ENCODE measurements around the gene OR52E6. TPM values are rescaled to one million over a fixed set of nuclear protein-coding genes. Genes with fewer than 3 reads are reported as not detected.

Gene OR52E6
- polyA plus RNA-seq (ENCODE audit: insufficient read length in 4 of 4): not detected

DNA sequence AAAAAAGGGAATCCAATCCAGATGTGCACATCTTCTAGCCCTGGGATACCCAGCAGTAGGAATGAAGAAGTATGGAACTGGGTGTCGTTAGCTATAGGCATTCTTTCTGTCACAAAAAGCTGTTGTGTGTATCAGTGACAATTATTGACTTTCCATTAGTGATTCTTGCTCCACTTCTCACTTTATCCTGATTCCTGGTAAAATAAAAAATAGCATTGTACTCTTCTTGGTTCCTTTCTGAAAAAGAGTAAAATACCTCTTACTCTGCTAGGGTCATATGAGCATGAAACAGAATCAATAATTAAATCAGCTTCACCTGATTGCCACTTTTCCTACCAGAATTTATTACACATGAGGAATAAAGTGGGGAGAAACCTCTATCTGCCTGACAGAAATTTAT, at the start of gene OR52E6:
Gene OR52E6 (minus strand): TSS at position 101 of the 400 bp plus-strand sequence. CDS start 0 bp downstream, at position 101.
- DNase-seq (ENCODE audit: low read depth in 4 of 4, low spot score in 3 of 4): no peak

DNA sequence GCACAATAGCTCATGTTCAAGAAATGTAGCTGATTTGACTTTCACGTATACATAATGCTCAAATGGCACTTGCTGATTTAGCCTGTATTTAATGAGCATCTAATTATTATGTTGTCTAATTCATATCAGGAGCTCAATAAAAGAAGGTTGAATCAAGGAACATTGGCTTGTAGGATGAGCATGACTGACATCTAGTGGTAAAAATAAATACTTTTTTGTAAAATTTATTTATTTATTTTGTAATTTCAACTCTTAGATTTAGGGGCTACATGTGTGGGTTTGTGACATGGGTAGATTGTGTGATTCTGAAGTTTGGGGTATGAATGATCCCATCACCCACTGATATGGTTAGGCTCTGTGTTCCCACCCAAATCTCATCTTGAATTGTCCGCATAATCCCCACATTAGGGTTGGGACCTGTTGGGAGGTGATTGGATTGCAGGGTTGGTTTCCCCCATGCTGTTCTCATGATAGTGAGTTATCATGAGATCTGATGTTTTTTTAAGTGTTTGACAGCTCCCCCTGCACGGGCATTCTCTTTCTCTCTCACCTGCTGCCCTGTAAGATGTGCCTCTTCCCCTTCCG, 49.6 kb upstream of the OR52E6 start:
- DNase-seq (ENCODE audit: low read depth in 4 of 4, low spot score in 3 of 4): no peak

DNA sequence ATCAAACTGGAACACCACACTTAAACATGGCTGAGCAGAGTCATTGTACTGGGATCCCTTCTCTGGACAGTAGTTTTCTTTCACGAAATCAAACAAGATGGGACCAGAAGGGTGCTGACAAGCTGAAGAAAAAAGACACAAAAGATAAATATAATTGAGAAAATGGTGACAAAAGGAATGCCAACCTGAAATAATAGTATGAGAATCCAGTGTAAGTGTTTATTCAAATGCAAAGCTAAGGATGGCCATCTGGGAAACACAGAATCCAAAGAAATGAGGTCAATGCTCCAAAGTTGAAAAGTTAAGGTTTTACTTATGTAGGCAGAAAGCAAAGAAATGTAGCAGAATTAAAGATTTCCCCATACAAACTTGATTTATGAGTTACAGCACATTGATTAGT, 46.0 kb upstream of the OR52E6 start:
- DNase-seq (ENCODE audit: low read depth in 4 of 4, low spot score in 3 of 4): no peak

DNA sequence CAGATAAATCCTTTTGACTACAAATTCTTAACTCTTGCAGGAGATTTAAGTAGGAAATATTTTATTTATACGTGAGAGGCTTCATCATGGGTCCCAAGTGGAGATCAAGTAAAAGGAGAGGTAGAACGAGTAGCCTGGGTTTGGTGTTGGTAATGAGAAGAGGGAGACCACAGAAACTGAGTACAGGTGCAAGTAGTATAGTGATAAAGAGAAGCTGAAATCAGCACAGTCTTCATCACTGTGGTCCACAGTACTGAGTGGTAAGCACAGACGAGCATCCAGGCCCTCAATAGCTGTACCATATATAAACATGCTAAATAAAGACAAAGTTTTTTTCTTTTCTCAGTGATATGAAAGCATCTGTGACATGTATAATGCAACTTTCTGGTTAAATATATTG, 45.5 kb upstream of the OR52E6 start:
- no peak for DNase-seq (ENCODE audit: low read depth in 4 of 4, low spot score in 3 of 4)

DNA sequence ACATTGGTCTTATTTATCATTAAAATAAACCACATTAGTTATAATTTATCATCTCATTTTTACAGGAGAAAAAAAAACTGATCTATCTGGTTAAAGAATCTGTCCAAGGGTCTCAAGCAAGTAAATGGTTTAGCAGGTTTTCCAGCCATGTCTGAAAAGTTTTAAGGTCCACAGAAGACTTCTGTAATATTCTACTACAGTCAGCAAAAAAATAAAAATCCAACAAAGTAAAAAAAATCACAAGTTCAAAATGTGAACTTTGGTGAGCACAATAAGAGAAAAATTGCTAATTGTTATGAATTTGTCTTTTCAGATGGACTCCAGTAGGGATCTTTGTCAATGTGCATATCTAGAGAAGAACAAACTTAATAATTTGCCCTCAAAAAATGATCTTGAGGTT, 40.1 kb upstream of the OR52E6 start:
- DNase-seq (ENCODE audit: low read depth in 4 of 4, low spot score in 3 of 4): no peak

DNA sequence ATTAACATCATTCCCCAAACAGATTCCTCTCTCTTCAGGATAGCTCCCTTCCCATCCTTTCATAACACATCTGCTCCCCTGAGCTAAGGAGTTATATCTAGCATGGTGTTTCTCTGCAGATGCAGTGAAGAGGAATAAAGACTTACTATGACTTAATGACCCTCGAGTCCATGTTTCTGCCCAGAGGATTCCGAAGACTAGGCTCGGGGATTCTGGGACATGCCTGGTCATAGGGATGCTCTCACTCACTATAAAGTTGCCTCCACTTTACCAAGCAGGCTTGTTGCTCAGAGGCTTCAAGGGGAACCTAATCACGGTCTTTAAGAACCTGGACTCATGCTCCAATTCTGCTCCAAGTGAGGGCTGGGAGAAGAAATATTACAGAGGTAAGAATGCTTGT, 38.6 kb upstream of the OR52E6 start, which contains the start of gene OR52E4:
Gene OR52E4 (plus strand): TSS at position 301 of the 400 bp plus-strand sequence. CDS start 3,664 bp downstream, outside the sequence.
- DNase-seq (ENCODE audit: low read depth in 4 of 4, low spot score in 3 of 4): no peak

DNA sequence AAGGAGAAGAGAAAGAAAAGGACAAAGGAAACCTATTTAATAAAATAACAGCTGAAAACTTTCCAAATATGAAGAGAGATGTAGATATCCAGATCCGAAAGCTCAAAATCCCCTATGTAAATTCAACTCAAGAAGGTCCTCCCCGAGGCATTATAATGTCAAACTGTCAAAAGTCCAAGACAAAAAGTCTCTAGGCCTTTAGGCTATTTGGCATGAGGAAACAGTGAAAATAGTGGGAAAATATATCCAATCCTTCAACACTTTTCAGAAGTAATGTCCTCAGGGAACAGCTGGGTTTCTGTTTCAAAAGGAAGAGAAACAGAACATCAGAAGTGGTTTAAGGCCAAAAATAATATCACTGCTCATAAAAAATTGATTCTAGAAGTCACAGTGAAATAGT, 36.9 kb upstream of the OR52E6 start:
- DNase-seq (ENCODE audit: low read depth in 4 of 4, low spot score in 3 of 4): no peak

DNA sequence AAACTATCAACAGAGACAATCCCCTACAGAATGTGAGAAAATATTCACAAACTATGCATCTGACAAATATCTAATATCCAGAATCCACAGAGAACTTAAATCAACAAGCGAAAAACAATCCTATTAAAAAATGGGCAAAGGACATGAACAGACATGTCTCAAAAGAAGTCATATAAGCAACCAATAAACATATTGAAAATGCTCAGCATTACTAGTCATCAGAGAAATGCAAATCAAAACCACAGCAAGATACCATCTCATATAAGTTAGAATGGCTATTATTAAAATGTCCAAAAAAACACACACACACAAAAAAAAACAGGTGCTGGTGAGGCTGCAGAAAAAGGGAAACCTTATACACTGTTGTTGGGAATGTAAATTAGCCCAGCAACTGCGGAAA, 24.1 kb upstream of the OR52E6 start:
- DNase-seq (ENCODE audit: low read depth in 4 of 4, low spot score in 3 of 4): no peak

DNA sequence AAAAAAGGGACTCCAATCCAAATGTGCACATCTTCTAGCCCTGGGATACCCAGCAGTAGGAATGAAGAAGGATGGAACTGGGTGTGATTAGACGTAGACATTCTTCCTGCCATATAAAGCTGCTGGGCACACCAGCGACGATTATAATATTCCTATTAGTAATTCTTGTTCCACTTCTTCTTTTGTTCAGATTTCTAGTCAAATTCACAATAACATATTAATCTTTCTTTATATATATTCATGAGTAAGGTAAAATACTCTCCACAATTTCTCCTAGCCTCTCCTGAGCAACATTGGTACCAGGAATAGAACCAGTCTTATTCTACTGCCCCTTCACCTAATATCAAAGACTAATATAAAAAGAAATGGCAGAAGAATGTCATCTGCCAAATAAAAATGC, 15.9 kb upstream of the OR52E6 start, which contains the start of gene OR52E8:
Gene OR52E8 (minus strand): TSS at position 101 of the 400 bp plus-strand sequence. CDS start 0 bp downstream, at position 101.
- no peak for DNase-seq (ENCODE audit: low read depth in 4 of 4, low spot score in 3 of 4)

DNA sequence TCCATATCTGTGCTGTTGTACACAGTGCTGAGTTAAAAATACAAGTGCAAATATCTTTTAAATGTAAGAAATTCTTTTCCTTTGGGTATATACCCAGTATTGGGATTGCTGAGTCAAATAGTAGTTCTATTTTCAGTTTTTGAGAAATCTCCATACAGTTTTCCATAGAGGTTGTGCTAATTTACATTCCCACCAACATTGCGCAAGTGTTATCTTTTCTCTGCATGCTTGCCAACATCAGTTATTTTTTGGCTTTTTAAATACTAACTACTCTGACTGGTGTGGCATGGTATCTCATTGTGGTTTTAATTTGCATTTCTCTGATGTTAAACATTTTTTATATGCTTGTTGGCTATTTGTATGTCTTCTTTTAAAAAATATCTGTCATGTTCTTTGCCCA, 9.3 kb upstream of the OR52E6 start:
- no peak for DNase-seq (ENCODE audit: low read depth in 4 of 4, low spot score in 3 of 4)

DNA sequence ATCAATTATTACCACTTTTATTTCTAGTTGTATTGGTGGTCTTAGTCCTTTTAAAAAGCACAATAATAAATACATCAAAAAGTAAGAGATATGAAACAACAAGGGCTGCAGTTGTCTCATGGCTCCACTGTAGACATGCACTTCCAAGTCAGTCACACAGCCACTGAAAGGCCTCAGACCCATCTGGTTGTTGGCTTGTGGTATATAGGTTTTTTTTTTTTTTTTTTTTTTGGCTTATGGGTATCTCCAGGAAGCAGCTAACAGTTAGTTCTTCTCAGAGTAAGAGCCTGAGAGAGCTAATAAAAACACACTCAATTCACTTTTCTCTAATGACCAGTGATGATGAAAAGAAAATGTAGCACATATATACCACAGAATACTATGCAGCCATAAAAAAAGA, 6.0 kb upstream of the OR52E6 start:
- DNase-seq (ENCODE audit: low read depth in 4 of 4, low spot score in 3 of 4): no peak

DNA sequence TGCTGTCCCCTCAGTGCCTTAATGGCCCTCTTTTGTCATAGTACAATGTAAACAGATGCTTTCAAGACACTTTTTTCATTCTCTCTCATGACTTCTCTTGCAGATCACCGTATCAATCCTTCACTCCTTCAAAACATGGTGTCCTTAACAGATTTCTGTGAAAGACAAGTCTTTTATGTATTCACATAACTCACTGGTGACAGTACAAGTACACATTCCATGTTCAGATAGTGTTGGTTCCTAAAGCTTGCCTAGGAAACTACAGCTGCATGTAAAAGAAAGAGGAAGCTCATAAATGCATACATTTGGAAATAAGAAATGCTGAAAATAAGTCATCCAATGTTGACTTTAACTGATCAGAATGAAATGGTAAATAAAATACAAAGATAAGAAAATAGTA, 5.0 kb upstream of the OR52E6 start:
- no peak for DNase-seq (ENCODE audit: low read depth in 4 of 4, low spot score in 3 of 4)

DNA sequence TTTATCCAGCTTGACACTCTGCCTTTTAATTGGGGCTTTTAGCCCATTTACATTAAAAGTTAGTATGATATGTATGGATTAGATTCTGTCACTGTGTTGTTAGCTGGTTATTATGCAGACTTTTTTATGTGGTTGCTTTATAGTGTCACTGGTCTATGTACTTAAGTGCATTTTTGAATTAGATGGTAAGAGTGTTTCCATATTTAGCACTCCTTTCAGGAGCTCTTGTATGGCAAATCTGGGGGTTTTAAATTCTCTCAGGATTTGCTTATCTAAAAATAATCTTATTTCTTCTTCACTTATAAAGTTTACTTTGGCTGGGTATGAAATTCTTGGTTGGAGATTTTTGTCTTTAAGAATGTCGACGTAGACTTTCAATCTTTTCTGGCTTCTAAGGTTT, 4.0 kb downstream of the OR52E6 start:
- DNase-seq (ENCODE audit: low read depth in 4 of 4, low spot score in 3 of 4): no peak

DNA sequence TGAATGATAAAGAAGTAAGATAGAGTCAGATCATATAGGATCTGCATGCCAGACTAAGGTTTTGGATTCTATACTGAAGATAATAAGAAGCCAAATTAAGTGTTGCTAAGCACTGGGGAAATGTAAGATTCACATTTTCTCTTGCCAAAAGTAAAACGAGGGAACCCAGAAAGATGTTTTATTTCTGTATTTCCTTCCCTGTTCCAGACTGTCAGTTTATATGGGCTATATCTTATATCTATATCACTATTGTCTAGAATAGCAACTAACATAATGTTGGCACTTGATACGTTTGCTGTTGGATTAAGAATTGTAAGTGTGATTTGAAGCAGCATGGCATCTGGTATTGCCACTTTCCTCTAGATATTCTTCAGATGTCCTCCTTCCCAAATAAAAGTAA, 8.3 kb downstream of the OR52E6 start:
- DNase-seq (ENCODE audit: low read depth in 4 of 4, low spot score in 3 of 4): no peak

DNA sequence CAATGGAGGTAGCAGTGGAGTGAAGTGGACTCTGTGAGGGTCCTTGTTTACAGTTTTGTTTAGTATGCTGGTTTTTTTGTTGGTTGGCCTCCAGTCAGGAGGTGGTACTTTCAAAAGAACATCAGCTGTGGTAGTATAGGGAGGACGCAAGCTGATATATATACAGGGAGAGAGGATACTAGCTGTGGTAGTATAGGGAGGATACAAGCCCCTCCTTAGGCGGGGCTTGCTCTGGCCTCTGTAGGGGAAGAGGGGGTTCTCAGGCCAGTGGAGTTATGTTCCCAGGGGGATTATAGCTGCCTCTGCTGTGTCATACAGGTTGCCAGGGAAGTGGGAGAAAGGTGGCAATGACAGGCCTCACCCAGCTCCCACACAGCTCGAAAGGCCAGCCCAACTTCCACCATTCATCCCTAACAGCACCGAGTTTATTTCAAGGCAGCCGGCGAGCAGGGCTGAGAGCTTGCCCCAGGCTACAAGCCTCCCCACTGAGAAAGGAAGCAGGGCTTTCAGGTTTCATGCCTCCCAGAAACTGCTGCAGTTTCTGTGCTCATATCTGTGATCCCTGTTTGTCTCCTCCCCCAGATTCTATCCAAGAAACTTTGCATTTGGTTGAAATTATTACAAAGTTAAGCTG, 10.4 kb downstream of the OR52E6 start:
- DNase-seq (ENCODE audit: low read depth in 4 of 4, low spot score in 3 of 4): no peak

DNA sequence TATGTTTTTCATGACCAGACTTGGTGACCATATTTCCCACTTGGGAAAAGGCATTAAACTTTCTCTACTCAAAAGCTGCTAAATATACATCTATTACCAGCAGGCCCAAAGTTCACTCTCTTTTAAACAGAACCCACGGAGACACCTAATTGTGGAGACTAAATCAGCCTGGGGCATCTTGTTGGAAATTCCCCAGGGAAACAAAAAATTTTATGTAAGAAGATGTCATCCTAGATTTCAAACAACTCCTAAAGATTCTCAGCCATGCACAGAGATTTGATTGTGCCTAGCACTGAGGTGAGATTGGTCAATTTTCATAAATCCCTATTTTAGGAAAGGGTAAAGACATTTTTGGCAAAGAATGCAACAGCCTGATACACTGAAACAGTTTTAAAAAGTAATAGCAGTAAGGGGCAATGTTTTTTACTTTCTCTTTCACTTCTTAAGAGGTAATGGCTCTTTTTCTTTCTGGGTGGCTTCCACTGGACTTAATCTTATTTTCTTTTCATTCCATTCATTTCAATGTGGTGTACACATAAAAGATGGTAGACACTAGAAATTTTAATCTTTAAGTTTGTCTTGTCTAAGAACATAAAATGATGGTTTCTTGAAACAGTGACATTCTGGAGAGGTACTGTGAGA, 23.3 kb downstream of the OR52E6 start:
- DNase-seq (ENCODE audit: low read depth in 4 of 4, low spot score in 3 of 4): no peak

DNA sequence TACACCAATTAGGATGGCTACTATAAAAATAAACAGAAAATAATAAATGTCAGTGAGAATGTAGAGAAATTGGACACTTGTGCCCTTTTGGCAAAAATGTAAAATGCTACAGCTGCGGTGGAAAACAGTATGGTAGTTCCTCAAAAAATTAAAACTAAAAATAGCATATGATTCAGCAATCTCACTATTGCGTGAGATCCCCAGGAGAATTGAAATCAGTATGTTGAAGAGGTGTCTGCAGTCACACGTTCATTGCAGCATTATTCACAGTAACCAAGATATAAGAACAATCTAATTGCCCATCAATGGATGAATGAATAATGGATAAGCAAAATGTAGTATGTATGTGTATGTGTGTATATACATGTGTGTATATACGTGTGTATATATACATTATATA, 26.2 kb downstream of the OR52E6 start:
- no peak for DNase-seq (ENCODE audit: low read depth in 4 of 4, low spot score in 3 of 4)

DNA sequence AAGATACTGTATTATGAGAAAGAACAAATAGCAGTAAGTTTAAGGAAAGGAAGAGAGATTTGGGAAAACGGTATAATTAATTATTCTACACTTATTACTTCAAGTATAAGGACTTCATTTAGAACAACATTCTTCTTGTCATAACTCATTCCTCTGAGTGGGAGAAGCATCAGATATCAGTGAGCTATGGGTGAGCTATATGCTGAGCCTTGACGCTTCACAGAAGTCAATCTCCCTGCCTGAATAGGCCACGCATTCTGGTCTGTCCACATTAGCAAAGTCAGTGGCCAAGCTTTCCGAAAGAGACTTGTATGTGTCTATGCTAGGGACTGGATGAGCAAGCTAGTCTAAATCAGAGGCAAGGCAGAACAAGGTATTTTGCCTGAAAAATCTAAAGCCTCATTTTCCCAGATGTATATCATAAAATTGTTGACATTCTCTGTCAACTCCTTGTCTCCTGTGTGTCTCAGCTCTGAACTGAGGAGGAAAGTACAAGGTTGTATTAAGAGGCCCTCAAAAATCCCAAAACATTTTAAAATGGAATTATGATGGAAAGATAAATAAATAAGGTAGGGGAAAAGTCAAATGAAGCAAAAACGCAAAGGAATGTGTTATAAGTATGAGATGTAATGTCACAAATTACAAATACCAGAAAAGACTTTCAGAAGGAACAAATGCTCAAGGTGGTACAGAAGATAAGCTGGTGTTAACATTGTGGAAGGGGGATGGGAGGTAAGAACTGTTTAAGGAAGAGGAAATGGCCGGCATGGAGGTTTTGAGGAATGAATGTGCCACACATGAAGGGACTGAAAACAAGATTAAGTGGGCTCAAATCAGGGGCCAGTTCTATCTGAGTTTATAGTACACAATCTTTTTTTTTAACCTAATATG, 31.5 kb downstream of the OR52E6 start:
- DNase-seq (ENCODE audit: low read depth in 4 of 4, low spot score in 3 of 4): no peak

DNA sequence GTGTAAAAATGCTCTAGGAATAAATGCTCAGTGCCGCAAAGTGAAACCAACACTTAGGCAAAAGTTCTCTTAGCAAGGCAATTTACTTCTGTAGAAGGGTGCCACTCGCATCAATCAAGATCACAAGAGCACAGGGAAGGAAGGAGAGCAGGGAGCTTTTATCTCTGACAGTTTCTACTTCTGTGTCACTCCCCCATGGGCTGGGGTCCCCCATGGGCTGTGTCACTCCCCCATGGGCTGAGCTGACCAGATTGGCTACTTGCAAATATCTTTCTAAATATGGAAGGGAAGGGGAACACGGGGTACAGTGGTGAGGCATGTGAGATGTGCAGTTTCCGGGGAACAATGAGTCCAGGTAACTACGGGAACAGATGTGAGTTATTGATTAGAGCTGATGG, 32.6 kb downstream of the OR52E6 start:
- no peak for DNase-seq (ENCODE audit: low read depth in 4 of 4, low spot score in 3 of 4)

DNA sequence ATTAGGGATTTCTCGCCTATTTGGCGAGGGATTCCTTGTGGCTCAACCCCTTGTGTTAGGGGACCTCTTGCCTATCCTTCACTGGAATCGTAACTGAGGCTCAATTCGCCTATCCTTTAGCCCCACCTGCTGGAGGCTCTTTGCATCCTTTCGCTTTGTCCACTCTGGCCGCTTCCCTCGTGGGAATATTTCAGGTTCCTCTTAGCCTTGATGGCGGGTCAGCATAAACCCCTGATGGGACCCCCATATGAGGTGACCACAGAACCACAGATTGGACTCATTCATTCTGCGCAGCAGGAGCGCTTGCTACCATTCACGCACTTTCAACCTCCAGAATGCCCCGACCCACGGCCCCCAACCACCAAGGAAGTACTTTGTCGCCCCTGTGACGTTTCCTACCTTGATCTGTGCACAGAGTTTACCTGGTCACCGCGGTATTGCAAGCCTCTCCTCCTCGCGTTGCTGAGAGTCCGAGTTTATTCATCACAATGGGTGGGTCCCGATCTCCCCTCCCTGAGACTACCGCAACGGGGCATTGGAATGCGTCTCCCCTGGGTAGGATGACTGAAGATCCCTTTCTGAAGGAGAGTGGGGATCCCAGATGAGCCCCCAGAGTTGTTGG, 33.1 kb downstream of the OR52E6 start, which contains the start of gene OR52N2:
Gene OR52N2 (plus strand): TSS at position 425 of the 622 bp plus-strand sequence. CDS start 11,412 bp downstream, outside the sequence.
- peak; percentile 53 to 65 (median 62) for DNase-seq (ENCODE audit: low read depth in 4 of 4, low spot score in 3 of 4)

Data from right renal pelvis (tissue), 4 donors.